T-cell (primary cell): ENCODE results near the gene RGS13. TPM values are rescaled to one million over a fixed set of nuclear protein-coding genes. Genes with fewer than 3 reads are reported as not detected.

Source experiments
- ATAC-seq, 4 experiments: fragments of 200-7000 bp in 3 of 4; fragments of 150-1000 bp in 1 of 4; cut with Tn5 transposase; replicated peaks in 1 of 4; 1 replicate in 3 of 4; 2 replicates in 1 of 4; pipeline ENCODE4 v1.10.0; 2021; ENCODE audit warnings: moderate library complexity in 3 of 4, mild to moderate bottlenecking in 2 of 4, moderate number of reproducible peaks in 1 of 4
- CTCF ChIA-PET, 2 donors: fragments of 300-600 bp; sonication (Branson Sonifier 250); formaldehyde crosslinking; loops; one replicate each; lab custom pipeline; 2022; ENCODE audit warnings: antibody characterized with exemption in 2 of 2; lab: Charles Lee
- POLR2A ChIA-PET, 2 donors: fragments of 300-600 bp; sonication (Branson Sonifier 250); formaldehyde crosslinking; loops; one replicate each; lab custom pipeline; 2022; ENCODE audit warnings: antibody characterized with exemption in 2 of 2; lab: Charles Lee
- DNase-seq, 35 experiments: peaks; one replicate each; pipeline versions ENCODE4 v3.0.0 to v3.0.0-alpha.2; 2013 to 2023
- H3K27ac ChIP-seq: one replicate; pipeline ENCODE4 v1.5.1; 2013; ENCODE audit warnings: low read length
- H3K27me3 ChIP-seq, 2 experiments: replicated peaks in 1 of 2; 1 replicate in 1 of 2; 2 replicates in 1 of 2; pipeline versions ENCODE4 v1.6.1 to v1.7.0; 2013; ENCODE audit warnings: low read length in 1 of 2, mixed read lengths in 1 of 2; ENCODE audit not compliant: control insufficient read depth in 2 of 2, insufficient read depth in 2 of 2; ENCODE audit errors: extremely low read depth in 1 of 2
- H3K36me3 ChIP-seq, 2 donors: 1 replicate in 1 of 2; 2 replicates in 1 of 2; pipeline versions ENCODE4 v1.6.1 to v1.7.0; 2013; ENCODE audit warnings: low read length in 1 of 2; ENCODE audit not compliant: control insufficient read depth in 2 of 2, insufficient read depth in 1 of 2; ENCODE audit errors: extremely low read depth in 1 of 2
- H3K4me1 ChIP-seq, 2 experiments: 1 replicate in 1 of 2; 2 replicates in 1 of 2; pipeline versions ENCODE4 v1.6.1 to v1.7.0; 2013; ENCODE audit warnings: low read length in 2 of 2, mixed read lengths in 1 of 2; ENCODE audit not compliant: insufficient read depth in 2 of 2, control insufficient read depth in 1 of 2; ENCODE audit errors: extremely low read depth in 1 of 2
- H3K4me3 ChIP-seq, 2 donors: 1 replicate in 1 of 2; 2 replicates in 1 of 2; pipeline versions ENCODE4 v1.5.1 to v1.7.0; 2013; ENCODE audit warnings: mild to moderate bottlenecking in 2 of 2, low read length in 1 of 2, moderate library complexity in 1 of 2; ENCODE audit not compliant: control insufficient read depth in 1 of 2; ENCODE audit errors: extremely low read depth in 1 of 2
- H3K9me3 ChIP-seq: 2 replicates; pipeline ENCODE4 v1.7.0; 2013
- H3K27ac Mint-ChIP-seq, 2 donors: one replicate each; pipeline ENCODE4 v1.8.0; 2020 to 2021; ENCODE audit warnings: mild to moderate bottlenecking in 2 of 2, mixed read lengths in 2 of 2
- H3K27me3 Mint-ChIP-seq, 2 donors: one replicate each; pipeline ENCODE4 v1.8.0; 2021 to 2022; ENCODE audit warnings: mixed read lengths in 2 of 2
- H3K36me3 Mint-ChIP-seq: one replicate; pipeline ENCODE4 v1.8.0; 2021; ENCODE audit warnings: mixed read lengths
- H3K4me1 Mint-ChIP-seq, 3 donors: one replicate each; pipeline ENCODE4 v1.8.0; 2020 to 2022; ENCODE audit warnings: mixed read lengths in 3 of 3, mild to moderate bottlenecking in 1 of 3
- H3K4me3 Mint-ChIP-seq, 3 donors: one replicate each; pipeline ENCODE4 v1.8.0; 2020 to 2022; ENCODE audit warnings: mild to moderate bottlenecking in 3 of 3, mixed read lengths in 3 of 3, moderate library complexity in 3 of 3
- H3K9me3 Mint-ChIP-seq, 3 donors: one replicate each; pipeline ENCODE4 v1.8.0; 2020 to 2022; ENCODE audit warnings: mixed read lengths in 3 of 3
- WGBS: methylation state at CpG from one replicate; pipeline ENCODE4 v1.1.5; 2013; ENCODE audit warnings: missing lambda C conversion rate; ENCODE audit not compliant: insufficient coverage; 5-methylcytosine and 5-hydroxymethylcytosine counted together
- total RNA-seq, 35 experiments: library from RNA in 6 of 35; stranded (reverse) in 6 of 35; fragments of 120-200 nt in 1 of 35; gene quantifications; one replicate each; pipeline versions ENCODE4 v1.2.1 to v1.2.4 and lab custom pipeline; 2013 to 2026

The RGS13 gene
- total RNA-seq, 5 donors from 2014 or later (not counting 1 experiment from before 2014, with no cell fraction given), result 0.07 to 0.10 TPM; not detected in 3

DNA sequence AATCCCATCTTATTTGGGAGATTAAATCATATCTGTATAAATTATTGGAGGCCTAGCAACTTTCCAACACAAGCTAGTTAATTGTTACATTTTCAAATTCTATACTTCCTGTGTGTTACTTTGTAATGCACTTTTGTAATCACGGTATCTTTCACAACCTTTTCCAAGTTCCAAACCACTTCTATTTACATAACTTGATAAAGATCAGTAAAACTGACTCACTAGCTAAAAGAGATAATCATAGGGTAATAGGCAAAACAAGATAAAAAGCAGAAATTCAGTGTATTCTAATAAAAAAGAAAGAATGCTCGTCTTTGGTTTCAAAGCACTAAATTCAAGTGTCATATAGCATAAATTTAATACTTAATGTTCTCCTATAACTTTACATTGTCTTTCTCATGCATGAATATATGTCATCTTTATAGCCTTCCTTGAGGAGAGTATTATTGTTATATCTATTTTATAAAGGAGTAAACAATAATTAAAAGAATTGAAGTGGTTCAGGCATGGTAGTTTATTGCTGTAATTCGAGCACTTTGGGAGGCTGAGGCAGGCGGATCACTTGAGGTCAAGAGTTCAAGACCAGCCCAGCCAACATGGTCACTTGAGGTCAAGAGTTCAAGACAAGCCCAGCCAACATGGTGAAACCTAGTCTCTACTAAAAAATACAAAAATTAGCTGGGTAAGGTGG, 66.4 kb downstream of the RGS13 start:
- Histone ChIP-seq H3K27me3 (no peaks in the 10 kb centered on the region), H3K4me3 (no peak overlapping the region), H3K4me1 (no peaks in the 10 kb centered on the region), H3K9me3 (no peaks in the 10 kb centered on the region), H3K36me3 (no peaks in the 10 kb centered on the region), H3K27ac (no peak overlapping the region)
- no peak overlapping the region for H3K27ac Mint-ChIP-seq
- H3K9me3 Mint-ChIP-seq, result no peaks in the 10 kb centered on the region
- H3K4me3 Mint-ChIP-seq, result no peak overlapping the region
- POLR2A ChIA-PET, result no interaction called here
- ATAC-seq (no peak), DNase-seq (no peak)
- H3K36me3 Mint-ChIP-seq, result no peaks in the 10 kb centered on the region
- WGBS, result 92% methylated on average over 2 of the region's 4 CpGs
- peaks cover 0 to 9% (median 8%) of the 10 kb centered on the region in 3 donors for H3K4me1 Mint-ChIP-seq
- CTCF ChIA-PET, result no interaction called here
- peaks cover 0 to 3% of the 10 kb centered on the region in 2 donors for H3K27me3 Mint-ChIP-seq

DNA sequence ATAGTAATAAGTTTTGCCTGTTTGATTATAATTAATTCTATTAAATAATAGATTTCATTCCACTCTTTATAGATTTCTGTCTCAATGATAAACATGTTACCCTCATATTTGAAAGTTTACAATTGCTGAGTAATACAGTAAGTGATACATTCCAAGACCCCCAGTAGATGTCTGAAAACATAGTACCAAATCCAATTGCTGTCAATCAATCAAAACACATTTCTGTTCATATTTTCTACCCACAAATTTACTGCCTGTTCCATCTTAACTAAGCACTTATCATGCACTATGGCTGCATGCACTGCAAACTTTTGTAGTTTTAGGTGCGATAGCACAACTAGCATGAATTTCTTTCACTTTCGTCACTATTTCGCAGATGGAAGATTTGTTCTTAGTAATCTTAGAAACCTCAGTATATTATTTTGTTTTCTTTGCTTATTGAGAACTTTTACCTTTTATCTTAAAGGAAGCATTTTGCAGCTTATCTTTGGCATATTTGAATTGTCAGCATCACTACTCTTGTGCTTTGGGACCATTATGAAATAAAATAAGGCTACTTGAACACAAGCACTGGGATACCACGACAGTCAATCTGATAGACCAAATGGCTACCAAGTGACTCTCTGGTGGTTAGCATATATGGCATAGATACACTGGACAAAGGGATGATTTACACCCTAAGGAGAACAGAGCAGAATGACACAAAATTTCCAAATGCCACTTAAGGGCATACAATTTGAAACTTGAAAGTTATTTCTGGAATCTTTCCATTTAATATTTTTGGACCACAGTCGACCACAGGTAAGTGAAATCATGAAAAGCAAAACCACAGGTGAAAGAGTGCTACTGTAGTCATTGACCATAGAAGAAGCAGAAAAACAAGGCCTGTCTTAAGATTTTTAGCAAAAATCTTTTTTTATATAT, 67.6 kb downstream of the RGS13 start:
- no peaks in the 10 kb centered on the region for H3K27me3 ChIP-seq
- H3K27ac Mint-ChIP-seq, result no peak overlapping the region
- POLR2A ChIA-PET, result no interaction called here
- no peaks in the 10 kb centered on the region for H3K9me3 ChIP-seq
- no peaks in the 10 kb centered on the region for H3K36me3 ChIP-seq
- peaks cover 0 to 9% (median 8%) of the 10 kb centered on the region in 3 donors for H3K4me1 Mint-ChIP-seq
- peak in 1 of 35 experiments; percentile 2 for DNase-seq
- CTCF ChIA-PET, result no interaction called here
- peak overlapping the region in 2 of 3 donors; percentile 4 to 34 for H3K4me3 Mint-ChIP-seq
- H3K9me3 Mint-ChIP-seq, result no peaks in the 10 kb centered on the region
- H3K27ac ChIP-seq, result no peak overlapping the region
- H3K27me3 Mint-ChIP-seq, result peaks cover 0 to 3% of the 10 kb centered on the region in 2 donors
- H3K4me1 ChIP-seq, result no peaks in the 10 kb centered on the region
- H3K4me3 ChIP-seq, result no peak overlapping the region
- ATAC-seq, result no peak
- WGBS, result 37% methylated on average over 2 of the region's 5 CpGs
- H3K36me3 Mint-ChIP-seq, result no peaks in the 10 kb centered on the region

DNA sequence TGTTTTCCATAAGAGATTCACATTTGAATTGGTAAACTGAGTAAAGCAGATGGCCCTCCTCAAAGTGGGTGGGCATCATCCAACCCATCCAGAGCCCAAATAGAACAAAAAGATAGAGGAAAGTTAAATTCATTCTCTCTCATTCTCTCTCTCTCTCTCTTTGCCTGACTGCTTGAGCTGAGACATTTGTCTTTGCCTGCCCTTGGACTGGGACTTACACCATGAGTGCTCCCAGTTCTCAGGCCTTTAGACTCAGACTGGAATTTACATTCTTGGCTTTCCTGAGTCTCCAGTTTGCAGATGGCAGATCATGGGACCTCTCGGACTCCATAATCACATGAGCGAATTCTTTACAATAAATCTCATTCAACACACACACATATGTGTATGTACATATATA, 69.6 kb downstream of the RGS13 start:
- no peak overlapping the region for H3K27ac Mint-ChIP-seq
- H3K36me3 Mint-ChIP-seq, result no peaks in the 10 kb centered on the region
- H3K36me3 ChIP-seq, result no peaks in the 10 kb centered on the region
- no peaks in the 10 kb centered on the region for H3K4me1 ChIP-seq
- peaks cover 0 to 9% (median 8%) of the 10 kb centered on the region in 3 donors for H3K4me1 Mint-ChIP-seq
- CTCF ChIA-PET, result no interaction called here
- H3K27ac ChIP-seq, result no peak overlapping the region
- H3K4me3 Mint-ChIP-seq, result no peak overlapping the region
- DNase-seq (no peak), ATAC-seq (no peak)
- POLR2A ChIA-PET, result interaction anchor here in 1 of 2 donors (0.6 kb wide), 1 partner anchor 147 kb away, joined by 3 read pairs; no protein-coding TSS in a partner anchor
- H3K9me3 Mint-ChIP-seq, result no peaks in the 10 kb centered on the region
- H3K9me3 ChIP-seq, result no peaks in the 10 kb centered on the region
- no peaks in the 10 kb centered on the region for H3K27me3 ChIP-seq
- no peak overlapping the region for H3K4me3 ChIP-seq
- WGBS, result no CpG with 5 or more reads among the region's 2 CpGs
- peaks cover 0 to 3% of the 10 kb centered on the region in 2 donors for H3K27me3 Mint-ChIP-seq

DNA sequence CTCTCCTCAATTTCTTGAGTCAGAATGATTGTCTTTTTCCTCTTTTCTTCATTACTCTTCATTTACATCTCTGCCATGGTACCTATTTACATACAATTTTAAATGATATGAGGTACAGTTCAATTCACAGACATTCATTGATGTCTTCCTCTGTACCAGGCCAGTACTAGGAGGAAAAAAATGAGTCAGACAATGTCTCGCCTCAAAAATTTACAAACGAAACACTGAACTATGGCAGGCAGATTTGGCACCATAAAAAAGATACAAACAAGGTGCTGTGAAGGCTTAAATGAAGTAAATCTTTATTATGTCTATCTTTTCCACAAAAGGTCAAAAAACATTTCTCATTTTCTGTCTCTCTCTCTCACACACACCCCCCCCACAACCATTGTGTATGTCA, 71.0 kb downstream of the RGS13 start:
- WGBS, result no CpG with 5 or more reads among the region's 2 CpGs
- no peaks in the 10 kb centered on the region for H3K36me3 ChIP-seq
- Mint-ChIP-seq H3K27me3 (peaks cover 0 to 3% of the 10 kb centered on the region in 2 donors), H3K9me3 (no peaks in the 10 kb centered on the region), H3K36me3 (no peaks in the 10 kb centered on the region), H3K4me1 (peaks cover 0 to 9% (median 8%) of the 10 kb centered on the region in 3 donors), H3K27ac (no peak overlapping the region), H3K4me3 (no peak overlapping the region)
- peaks cover 0 to 2% of the 10 kb centered on the region in 2 experiments for H3K27me3 ChIP-seq
- no peaks in the 10 kb centered on the region for H3K4me1 ChIP-seq
- no peak for ATAC-seq
- ChIA-PET CTCF (no interaction called here), POLR2A (no interaction called here)
- H3K9me3 ChIP-seq, result no peaks in the 10 kb centered on the region
- DNase-seq, result no peak
- no peak overlapping the region for H3K4me3 ChIP-seq
- H3K27ac ChIP-seq, result no peak overlapping the region

DNA sequence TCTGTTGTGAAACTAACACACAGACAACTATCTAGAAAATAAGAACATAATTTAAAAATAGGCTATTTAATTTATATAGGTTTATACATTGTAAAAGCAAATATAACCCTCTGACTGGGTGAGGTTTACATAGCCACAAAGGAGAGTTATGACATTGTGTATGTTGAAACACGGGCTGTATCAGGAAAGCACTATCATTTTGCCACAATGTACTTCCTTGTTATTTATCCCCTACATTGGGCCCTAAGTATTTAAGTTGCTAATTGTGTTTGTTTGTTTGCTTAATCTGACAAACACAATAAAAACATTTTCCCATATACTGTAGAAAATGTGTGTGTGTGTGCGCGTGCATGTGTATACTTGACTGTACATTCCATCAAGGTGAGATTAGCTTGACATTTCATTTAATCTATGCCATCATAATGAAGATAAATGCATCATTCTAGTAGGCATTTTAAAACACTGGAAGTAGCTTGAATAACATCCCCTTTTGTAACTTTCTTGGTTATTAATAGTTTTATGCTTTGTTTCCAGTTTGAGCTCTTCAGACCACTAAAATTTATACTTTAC, 72.1 kb downstream of the RGS13 start:
- Mint-ChIP-seq H3K4me3 (no peak overlapping the region), H3K36me3 (no peaks in the 10 kb centered on the region), H3K27me3 (peaks cover 0 to 8% of the 10 kb centered on the region in 2 donors), H3K4me1 (peaks cover 0 to 7% (median 6%) of the 10 kb centered on the region in 3 donors), H3K27ac (no peak overlapping the region), H3K9me3 (no peaks in the 10 kb centered on the region)
- no peak overlapping the region for H3K4me3 ChIP-seq
- no peaks in the 10 kb centered on the region for H3K9me3 ChIP-seq
- ChIA-PET CTCF (no interaction called here), POLR2A (no interaction called here)
- no peaks in the 10 kb centered on the region for H3K4me1 ChIP-seq
- no peaks in the 10 kb centered on the region for H3K36me3 ChIP-seq
- no peak overlapping the region for H3K27ac ChIP-seq
- ATAC-seq (no peak), DNase-seq (no peak)
- no CpG with 5 or more reads among the region's 3 CpGs for WGBS
- H3K27me3 ChIP-seq, result peaks cover 0 to 2% of the 10 kb centered on the region in 2 experiments

DNA sequence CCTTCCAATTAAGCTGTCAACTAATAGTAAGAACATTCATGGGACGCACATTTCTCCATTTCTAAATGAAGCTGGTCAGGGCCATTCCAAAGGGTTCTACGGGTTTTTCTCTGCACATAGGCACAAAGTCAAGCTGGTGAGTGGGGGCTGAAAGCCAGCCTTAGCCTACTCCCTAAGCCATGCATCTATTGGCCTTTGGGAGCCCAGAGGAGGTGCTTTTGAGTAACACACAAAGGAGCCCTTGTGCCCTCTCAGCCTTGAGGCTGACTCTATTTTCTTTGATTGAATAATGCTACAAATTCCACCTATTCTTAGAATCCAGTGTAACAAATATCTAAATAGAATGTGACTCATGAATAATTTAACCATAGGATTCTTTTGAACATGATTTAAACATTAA, 73.6 kb downstream of the RGS13 start:
- Mint-ChIP-seq H3K27me3 (peaks cover 3 to 6% of the 10 kb centered on the region in 2 donors), H3K9me3 (no peaks in the 10 kb centered on the region), H3K4me3 (no peak overlapping the region), H3K36me3 (no peaks in the 10 kb centered on the region), H3K4me1 (no peaks in the 10 kb centered on the region), H3K27ac (no peak overlapping the region)
- ChIA-PET POLR2A (no interaction called here), CTCF (interaction anchor here in 1 of 2 donors (0.6 kb wide), 1 partner anchor 84 kb away, joined by 3 read pairs; no protein-coding TSS in a partner anchor)
- Histone ChIP-seq H3K36me3 (no peaks in the 10 kb centered on the region), H3K27me3 (peaks cover 0 to 7% of the 10 kb centered on the region in 2 experiments), H3K4me1 (no peaks in the 10 kb centered on the region), H3K9me3 (no peaks in the 10 kb centered on the region), H3K4me3 (no peak overlapping the region), H3K27ac (no peak overlapping the region)
- ATAC-seq, result no peak
- DNase-seq, result no peak
- WGBS, result 60% methylated on average over 1 of the region's 2 CpGs
